Esophagus muscularis mucosa (tissue), 4 donors: Measurements from ENCODE around the gene TTC39A.

Experiments used
- EP300 ChIP-seq: sonication (generic); formaldehyde crosslinking; IDR thresholded peaks from one replicate; pipeline ENCODE4 v1.6.1; 2017; ENCODE audit warnings: antibody characterized with exemption
- POLR2A ChIP-seq: fragments of 450-650 bp; IDR thresholded peaks from one replicate; pipeline ENCODE4 v1.6.1; 2017; ENCODE audit warnings: antibody characterized with exemption, moderate library complexity, mild to moderate bottlenecking, low read depth
- POLR2AphosphoS5 ChIP-seq, 2 donors: sonication (generic); formaldehyde crosslinking; IDR thresholded peaks; one replicate each; pipeline ENCODE4 v1.6.1; 2017; ENCODE audit warnings: antibody characterized with exemption in 2 of 2
- TF ChIP-seq, protein P1 (sequence below), 3 experiments: fragments of 200-600 bp in 2 of 3; fragments of 450-650 bp in 1 of 3; sonication (generic) in 2 of 3; IDR thresholded peaks; one replicate each; pipeline ENCODE4 v1.5.1; 2017 to 2019; ENCODE audit warnings: antibody characterized with exemption in 3 of 3, mild to moderate bottlenecking in 2 of 3, moderate library complexity in 1 of 3

DNA sequence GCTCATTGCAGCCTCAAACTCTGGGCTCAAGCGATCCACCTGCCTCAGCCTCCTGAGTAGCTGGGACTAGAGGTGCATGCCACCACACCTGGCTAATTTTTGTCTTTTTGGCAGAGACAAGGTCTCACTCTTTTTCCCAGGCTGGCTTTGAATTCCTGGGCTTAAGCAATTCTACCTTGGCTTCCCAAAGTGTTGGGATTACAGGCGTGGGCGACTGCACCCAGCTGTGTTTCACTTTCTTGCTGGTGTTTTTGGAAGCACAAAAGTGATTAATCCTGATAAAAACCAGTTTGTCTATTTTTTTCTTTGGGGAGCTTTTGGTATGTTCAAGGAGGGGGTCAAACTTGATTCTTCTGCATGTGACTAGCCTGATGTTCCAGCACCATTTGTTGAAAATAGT, 75.0 kb downstream of the TTC39A start:
- TF ChIP-seq POLR2A (no peak), EP300 (no peak), POLR2AphosphoS5 (IDR thresholded peaks at IDR 0.05) (no peak)
- TF ChIP-seq, protein P1, sequence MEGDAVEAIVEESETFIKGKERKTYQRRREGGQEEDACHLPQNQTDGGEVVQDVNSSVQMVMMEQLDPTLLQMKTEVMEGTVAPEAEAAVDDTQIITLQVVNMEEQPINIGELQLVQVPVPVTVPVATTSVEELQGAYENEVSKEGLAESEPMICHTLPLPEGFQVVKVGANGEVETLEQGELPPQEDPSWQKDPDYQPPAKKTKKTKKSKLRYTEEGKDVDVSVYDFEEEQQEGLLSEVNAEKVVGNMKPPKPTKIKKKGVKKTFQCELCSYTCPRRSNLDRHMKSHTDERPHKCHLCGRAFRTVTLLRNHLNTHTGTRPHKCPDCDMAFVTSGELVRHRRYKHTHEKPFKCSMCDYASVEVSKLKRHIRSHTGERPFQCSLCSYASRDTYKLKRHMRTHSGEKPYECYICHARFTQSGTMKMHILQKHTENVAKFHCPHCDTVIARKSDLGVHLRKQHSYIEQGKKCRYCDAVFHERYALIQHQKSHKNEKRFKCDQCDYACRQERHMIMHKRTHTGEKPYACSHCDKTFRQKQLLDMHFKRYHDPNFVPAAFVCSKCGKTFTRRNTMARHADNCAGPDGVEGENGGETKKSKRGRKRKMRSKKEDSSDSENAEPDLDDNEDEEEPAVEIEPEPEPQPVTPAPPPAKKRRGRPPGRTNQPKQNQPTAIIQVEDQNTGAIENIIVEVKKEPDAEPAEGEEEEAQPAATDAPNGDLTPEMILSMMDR (IDR thresholded peaks at IDR 0.05): no peak
